GM23338 (cell line): ENCODE results near the gene PRR33.

Experiments used
- EZH2 ChIP-seq: fragments of 200-600 bp; sonication (generic); IDR thresholded peaks from one replicate; pipeline ENCODE4 v1.8.0; 2017; ENCODE audit warnings: antibody characterized with exemption, mild to moderate bottlenecking, low read depth; ENCODE audit not compliant: unreplicated experiment
- EZH2phosphoT487 ChIP-seq: fragments of 200-600 bp; sonication (generic); IDR thresholded peaks from one replicate; pipeline ENCODE4 v1.8.1; 2018; ENCODE audit warnings: antibody characterized with exemption; ENCODE audit not compliant: unreplicated experiment
- JUNB ChIP-seq: IDR thresholded peaks from one replicate; pipeline ENCODE4 v1.6.1; 2016; ENCODE audit warnings: antibody characterized with exemption; ENCODE audit not compliant: unreplicated experiment
- TF ChIP-seq, protein P1 (sequence below), 2 experiments: fragments of 200-600 bp in 1 of 2; sonication (generic) in 1 of 2; conservative IDR thresholded peaks; 2 replicates each; pipeline versions ENCODE4 v1.5.1 to v1.6.1; 2016 to 2017; ENCODE audit warnings: antibody characterized with exemption in 2 of 2, low read depth in 2 of 2, mild to moderate bottlenecking in 2 of 2, moderate library complexity in 1 of 2

DNA sequence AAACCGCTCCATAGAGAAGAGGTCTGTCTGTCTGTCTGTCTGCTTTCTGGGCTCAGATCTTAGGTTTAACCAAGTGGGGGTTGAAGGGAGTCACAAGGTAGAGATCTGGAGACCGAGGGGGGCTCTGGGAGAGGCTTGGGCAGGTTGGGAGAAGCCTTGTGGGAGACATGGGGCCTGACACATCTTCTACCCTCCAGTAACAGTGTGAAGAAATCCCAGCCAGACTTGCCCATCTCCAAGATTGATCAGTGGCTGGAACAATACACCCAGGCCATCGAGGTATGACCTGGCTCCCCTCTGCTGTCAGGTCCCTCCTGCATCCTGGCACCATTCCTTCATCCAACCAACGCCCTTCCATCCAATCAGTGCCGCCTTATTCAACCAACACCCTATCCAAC, 7.4 kb downstream of the PRR33 start:
- TF ChIP-seq, protein P1, sequence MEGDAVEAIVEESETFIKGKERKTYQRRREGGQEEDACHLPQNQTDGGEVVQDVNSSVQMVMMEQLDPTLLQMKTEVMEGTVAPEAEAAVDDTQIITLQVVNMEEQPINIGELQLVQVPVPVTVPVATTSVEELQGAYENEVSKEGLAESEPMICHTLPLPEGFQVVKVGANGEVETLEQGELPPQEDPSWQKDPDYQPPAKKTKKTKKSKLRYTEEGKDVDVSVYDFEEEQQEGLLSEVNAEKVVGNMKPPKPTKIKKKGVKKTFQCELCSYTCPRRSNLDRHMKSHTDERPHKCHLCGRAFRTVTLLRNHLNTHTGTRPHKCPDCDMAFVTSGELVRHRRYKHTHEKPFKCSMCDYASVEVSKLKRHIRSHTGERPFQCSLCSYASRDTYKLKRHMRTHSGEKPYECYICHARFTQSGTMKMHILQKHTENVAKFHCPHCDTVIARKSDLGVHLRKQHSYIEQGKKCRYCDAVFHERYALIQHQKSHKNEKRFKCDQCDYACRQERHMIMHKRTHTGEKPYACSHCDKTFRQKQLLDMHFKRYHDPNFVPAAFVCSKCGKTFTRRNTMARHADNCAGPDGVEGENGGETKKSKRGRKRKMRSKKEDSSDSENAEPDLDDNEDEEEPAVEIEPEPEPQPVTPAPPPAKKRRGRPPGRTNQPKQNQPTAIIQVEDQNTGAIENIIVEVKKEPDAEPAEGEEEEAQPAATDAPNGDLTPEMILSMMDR (conservative IDR thresholded peaks at IDR 0.05; ENCODE audit: low read depth in 2 of 2), result no peak
- TF ChIP-seq EZH2, result no peak
- TF ChIP-seq JUNB, result no peak
- TF ChIP-seq EZH2phosphoT487, result no peak
